GM12891 (cell line): Measurements from ENCODE around the gene ENTPD2.

Experiments used
- POLR2A ChIP-seq: IDR thresholded peaks from 2 replicates; pipeline ENCODE4 v1.6.1; 2011; ENCODE audit warnings: low read depth, low read length, control low read depth
- POLR2AphosphoS5 ChIP-seq: IDR thresholded peaks from 2 replicates; pipeline ENCODE4 v1.6.1; 2011; ENCODE audit warnings: low read depth, low read length, control low read depth
- POU2F2 ChIP-seq: IDR thresholded peaks from 2 replicates; pipeline ENCODE4 v1.6.1; 2011; ENCODE audit warnings: low read depth, mild to moderate bottlenecking, control low read depth, low read length, moderate library complexity
- SPI1 ChIP-seq: IDR thresholded peaks from 2 replicates; pipeline ENCODE4 v1.6.1; 2011; ENCODE audit warnings: low read depth, low read length, control low read depth
- TAF1 ChIP-seq: IDR thresholded peaks from 2 replicates; pipeline ENCODE4 v1.6.1; 2011; ENCODE audit warnings: low read depth, low read length, control low read depth

DNA sequence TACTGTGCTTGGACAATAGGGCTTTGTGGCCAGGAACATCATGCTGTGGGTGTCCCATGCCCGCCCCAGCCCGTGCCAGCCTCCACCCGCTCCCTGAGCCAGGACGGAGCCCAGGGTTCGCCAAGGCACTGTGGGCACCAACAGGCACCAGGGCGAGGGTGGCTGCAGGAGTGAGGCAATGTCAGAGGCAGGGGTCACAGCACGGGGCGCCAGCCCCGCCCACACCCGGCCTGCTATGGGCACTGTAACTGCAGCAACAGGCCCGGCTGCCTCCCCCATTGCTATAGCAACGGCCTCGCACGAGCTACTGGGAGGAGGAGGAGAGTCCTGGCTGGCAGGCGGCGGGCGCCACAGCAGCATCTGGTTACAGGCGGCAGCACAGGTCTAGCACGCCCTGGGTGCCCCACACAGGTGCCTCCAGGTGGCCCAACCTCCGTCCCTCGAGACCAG lies 28.3 kb downstream of the ENTPD2 start:
- TF ChIP-seq POLR2A (no peak), POLR2AphosphoS5 (no peak), TAF1 (no peak), POU2F2 (no peak), SPI1 (no peak)
